Panc1 (cell line): ENCODE data around the gene CLMN.

ENCODE experiments used
- CTCF ChIP-seq: fragments of 450-650 bp; IDR thresholded peaks from 2 replicates; pipeline ENCODE4 v1.5.1; 2017; ENCODE audit warnings: mild to moderate bottlenecking
- POLR2AphosphoS5 ChIP-seq: IDR thresholded peaks from 2 replicates; pipeline ENCODE4 v1.6.1; 2012; ENCODE audit warnings: mild to moderate bottlenecking, low read depth, low read length, moderate library complexity
- TCF7L2 ChIP-seq: IDR thresholded peaks from 2 replicates; pipeline ENCODE4 v1.6.1; 2011; ENCODE audit warnings: mild to moderate bottlenecking, low read depth, low read length, inconsistent platforms

GRCh38 chr14:95252219-95252618 lies 67.5 kb downstream of the CLMN start:
- TF ChIP-seq CTCF (no peak), TCF7L2 (no peak), POLR2AphosphoS5 (no peak)
